NK-92 (cell line): ENCODE measurements around the gene DACH1.

ENCODE experiments used
- DNase-seq: peaks from one replicate; lab custom pipeline; 2025; ENCODE audit not compliant: unreplicated experiment; lab: John Stamatoyannopoulos, UW

Gene DACH1

DNA sequence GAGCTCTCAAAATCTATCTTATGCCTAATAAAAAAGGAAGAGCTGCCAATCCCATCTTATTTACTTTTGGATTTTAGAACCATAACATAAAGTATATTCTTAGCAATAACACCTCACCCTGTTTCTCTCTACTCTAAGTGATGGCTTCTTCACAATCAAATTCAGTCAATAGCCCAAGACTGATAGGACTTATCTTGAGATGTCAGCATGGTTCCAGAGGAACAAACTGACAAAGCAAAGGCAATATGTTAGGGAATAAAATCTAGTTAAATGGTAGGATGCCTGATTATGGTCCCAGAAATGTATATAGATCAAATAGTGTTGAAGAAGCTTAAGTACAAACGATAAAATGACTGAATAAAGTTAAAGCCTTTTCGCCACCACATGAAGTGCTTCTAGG lies 36.3 kb downstream of the DACH1 start:
- no peak for DNase-seq

DNA sequence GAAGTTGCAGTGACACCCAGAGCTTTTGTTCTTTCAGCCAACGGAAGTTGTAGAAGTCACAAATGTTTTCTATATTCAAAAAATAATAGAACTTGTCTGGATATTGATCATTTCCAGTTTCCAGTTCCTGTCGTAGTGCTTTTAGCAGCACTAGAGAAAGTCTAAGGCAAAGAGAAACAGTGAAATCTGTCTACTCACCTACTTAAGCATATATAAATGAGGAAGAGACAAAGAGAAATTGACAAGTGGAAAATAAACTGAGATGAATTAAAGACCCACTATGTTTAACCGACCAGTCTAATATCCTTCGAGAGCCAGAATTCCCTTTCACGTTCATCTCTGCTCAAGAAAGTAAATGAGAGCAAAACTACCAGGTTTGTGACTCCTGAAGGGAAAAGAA lies 36.7 kb downstream of the DACH1 start:
- no peak for DNase-seq

DNA sequence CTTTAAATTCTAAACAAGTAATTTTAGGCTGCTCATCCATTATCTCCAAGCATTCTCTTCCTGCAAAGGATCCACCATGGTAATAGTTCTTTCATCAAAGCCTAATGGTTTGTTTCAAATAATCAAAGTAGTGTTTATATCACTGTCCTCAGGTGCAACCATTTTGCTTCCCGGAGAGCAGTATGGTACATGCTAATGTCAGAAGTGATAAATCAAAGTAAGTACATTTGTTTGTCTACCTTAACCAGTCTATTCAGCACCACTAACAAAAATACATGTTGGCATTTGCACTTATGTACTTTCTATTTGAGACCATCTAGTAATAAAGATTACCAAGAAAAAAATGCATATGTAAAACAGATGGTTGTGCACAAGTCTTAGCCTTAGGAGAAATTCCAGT lies 37.5 kb downstream of the DACH1 start:
- DNase-seq = no peak

DNA sequence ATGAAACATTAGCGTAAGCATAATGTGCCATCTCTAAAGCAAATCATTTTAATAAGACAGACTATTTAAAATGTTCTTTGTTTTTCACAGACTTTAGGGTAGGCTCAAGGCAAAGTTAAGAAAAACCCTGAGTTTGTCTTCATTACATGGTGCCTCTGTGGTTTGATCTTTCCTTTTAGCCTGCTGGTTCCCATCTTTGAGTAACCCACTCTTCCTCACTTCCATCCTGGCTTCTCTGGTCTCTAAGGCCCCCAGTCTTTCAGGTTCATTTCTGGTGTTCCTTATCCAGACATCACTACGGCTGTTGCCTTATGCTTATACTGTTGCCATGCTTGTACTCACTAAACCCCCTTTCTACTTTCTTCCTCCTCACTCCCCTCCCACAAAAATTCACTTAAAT lies 38.4 kb downstream of the DACH1 start:
- DNase-seq = no peak

DNA sequence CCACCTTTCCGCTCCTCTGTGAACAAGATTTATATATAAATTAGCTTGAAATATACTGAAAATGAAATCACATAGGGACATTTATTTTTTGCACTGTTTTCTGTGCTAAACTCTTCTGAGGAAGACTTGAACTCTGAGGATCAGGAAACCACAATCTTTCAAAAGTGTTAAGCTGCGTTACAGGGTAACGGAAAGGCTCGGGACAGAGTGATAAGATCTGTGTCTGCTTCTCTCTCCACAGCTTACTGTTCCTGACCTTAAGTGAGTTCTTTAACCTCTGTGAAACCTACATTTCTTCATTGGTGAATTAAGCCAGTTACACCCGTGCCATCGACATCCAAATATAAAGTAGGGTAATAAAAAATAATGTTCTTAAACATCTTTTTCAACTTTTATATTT lies 38.9 kb downstream of the DACH1 start:
- no peak for DNase-seq

DNA sequence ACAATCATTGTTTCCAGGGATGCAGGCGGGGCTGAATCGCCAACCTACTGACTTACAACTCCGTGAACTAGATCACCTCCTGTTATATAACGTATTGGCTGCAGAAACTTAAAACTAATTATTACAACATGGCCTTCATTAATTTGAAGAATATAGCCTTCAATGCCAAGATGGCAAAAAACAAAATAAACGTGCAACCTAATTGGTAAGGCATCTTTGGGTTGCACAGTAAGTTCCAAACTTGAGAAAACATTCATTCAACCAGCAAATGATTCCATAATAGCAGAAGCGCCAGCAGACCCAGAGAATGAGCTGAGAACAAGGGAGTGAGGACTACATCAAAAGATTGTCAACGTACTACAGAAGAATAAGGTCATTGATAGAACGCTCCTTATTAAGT lies 39.8 kb downstream of the DACH1 start:
- DNase-seq = no peak

DNA sequence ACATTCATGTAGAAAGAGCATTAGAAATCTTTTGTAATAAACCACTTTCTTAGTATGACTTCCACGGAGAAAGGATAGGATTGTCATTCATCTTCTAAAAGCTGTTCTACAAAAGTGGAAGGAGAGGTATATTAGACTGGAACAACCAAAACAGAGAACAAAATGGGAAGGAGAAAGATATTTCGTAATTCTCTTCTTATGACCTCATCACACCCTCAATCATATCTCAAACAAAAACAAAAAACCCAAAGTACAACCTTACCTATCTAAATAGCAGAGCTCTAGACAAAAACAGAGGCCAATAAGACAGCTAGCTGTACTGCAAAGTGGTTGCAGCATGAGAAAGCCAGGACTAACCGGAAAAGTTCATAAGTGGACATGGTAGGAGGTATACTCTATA lies 46.3 kb downstream of the DACH1 start:
- no peak for DNase-seq

DNA sequence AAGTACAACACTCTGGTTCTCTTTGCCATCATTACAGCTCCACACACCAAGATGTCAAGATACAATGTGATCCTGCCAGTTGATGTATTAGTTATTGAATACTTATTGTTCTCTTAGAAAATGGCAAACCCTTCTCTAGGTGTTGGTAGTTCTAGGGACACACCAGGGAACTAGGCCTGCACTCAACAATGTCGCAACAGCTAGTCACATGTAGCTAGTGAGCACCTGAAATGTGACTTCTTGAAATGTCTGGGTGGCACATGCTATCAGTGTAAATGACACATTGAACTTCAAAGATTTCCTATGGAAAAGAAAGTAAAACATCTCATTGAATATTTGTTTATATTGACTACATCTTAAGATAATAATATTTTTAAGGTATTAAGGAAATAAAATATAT lies 49.7 kb downstream of the DACH1 start:
- no peak for DNase-seq

DNA sequence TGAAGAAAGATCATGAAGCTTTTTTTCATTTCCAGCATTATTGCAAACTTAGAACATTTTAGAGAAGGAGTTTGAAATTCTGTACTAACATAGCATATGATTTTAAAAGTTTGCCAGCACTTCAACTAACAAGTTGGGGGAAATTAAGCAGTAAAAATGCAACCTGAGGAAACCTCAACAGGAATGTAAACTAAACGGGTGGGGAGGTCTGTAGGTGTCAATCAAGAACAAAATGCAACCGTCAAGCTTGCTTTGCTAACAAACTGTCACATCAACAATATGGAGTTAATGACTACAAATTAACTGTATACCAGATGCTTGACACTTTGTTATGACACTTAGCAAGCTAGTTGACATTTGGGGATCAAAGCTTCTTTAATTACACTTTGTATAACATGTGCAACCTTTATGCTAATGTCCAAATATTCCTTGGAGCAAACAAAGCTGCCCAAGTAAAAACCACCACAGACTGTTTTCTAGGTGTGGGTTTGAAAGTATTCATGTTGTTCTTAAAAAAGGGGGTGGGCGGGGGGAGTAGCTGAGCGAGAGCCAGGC lies 52.1 kb downstream of the DACH1 start:
- no peak for DNase-seq

DNA sequence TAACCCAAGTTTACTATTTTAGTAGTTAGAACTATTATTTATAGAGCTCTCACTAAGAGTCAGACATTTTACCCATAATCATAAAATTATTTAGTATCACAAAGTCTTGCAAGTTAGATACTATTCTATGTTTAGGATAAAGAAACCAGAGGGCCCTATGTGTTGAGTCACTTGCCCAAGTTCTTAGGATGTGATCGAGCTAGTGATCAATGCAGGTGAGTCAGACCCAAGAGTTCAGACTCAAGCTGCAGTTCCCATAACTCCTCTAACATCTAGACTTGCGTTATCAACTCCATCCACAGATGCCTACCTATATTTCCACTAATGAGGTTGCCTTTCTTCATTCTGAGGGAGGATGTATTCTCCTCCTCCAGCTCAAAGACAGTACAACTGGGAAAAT lies 53.8 kb downstream of the DACH1 start:
- no peak for DNase-seq

DNA sequence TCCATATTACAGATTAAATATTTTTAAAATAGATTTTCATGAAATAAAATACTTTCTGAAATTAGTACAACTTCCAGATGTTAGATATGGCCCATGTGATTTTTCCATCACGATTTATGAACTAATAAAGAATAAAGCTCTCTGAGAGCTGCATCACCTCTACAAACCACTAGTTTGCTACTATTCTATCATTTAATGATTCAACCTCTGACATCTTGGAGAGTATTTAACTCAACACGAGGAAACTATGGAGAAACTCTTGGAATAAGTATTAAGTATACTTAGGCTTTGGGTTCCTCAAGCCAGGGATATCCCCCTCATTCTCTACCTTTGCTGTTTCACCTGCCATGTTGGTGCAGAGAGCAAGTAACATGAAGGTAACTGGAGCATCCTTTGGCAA lies 55.7 kb downstream of the DACH1 start:
- DNase-seq = no peak

DNA sequence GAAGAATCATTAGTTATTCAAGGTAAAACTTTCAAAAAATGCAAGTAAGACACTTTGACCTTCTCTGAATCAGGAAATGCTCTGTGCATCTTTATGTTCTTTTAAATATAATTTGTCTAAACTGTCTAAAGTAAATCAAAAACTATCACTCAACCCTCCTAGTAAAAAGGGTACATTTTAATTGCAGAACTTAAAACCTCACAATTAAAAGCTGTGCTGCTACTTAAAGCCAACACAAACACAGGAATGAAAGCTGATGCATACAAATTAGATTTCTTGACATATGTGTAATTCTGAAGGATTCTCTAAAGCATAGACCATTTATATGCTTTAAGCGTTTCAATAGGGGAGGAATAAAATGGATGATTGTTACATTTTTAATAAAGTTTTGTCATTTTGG lies 58.3 kb downstream of the DACH1 start:
- no peak for DNase-seq

DNA sequence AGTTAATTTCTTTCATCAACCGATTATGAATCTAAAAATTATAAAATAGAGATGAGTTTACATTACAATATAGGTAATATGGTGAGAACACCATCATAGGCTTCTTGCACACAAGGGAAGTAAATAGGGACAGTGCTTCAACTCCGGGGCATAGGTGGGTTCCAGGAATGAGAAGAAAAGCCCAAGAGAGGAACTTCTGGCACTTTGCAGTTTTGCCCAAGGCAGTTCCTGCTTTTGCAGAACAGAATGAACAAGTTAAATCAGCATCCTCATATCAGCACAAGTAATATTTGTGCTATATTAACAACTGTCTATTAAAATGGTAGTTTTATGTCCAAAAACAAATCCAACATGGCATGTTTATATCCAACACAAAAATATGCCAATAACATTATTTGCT lies 60.1 kb downstream of the DACH1 start:
- no peak for DNase-seq

DNA sequence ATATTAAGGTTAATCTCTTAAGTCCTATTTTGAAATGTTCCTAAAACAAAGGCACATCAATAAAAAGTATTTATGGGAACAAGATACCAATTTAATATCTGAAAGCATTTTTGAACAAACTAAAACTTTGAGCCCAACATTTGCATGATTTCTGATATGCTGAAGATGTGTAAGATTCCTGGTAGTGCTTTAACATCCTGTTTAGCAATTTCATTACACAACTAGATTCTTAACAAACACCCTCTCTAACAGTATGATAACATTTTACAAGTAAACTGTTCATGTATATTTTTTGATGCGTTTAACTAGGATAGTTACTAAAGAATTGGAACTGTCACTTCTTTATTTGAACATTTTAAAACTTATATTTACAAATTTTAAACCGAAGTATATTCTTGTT lies 63.9 kb downstream of the DACH1 start:
- no peak for DNase-seq

DNA sequence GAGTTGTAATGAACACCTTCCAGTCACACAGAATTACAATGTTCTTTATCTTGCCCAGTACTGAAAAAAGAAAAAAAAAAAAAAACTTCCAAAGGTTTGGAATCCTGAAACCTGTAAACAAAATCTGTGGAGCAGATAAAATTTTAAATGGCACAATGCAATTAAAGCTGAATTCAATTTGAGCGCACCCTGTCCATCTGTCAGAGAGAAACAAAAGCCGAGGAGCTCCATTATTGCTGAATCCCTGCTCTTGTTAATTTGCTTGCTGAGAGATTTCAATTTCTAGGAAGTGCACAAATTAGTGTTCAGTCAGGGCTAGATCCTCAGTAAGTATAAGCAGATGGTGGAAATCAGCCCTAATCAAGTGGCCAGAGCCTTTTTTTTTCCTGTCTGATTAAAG lies 65.2 kb downstream of the DACH1 start:
- DNase-seq = no peak

DNA sequence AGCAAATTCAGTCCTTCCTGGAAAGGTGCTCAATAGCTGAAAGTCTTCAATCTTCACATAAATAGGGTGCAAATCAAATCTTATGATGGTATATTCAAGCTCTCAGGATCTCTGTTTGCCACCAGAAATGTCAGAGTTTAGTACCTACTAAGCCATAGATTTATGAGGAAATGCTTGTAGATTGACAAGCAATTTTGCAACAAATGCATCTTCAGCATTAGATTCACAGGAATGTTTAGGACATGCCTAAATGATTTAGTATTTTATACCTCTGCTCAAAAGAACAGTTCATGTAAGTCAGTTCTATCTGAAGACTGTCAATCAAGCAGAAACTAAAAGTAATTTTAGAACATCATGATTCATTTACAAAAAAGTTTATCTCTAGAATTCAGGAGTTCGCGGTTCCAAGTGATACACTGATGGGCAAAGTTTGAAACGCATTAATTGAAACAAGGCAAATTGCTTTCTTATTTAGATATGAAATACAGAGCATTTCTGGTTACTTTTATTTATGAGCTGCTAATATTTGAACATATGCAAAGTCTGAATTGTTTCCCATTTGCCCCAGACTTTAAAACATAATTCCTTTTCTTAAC lies 65.7 kb downstream of the DACH1 start:
- no peak for DNase-seq

DNA sequence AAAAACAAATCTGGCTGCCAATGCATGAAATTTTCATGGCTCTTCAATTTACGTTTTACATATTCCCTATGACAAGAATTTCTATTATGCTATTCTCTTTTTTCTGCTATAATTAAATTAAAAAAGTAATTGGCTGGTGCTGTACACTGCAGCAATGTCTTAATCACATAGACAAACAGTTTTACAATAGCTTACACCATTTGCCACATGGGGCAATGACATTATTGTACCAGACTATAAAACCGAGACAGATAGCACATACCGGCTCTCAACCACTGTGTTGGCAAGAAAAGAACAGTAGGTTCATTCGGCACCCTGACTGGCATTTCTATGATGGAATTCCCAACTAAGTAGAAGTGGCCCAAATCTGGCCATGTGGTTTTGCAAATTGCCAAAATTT lies 67.7 kb downstream of the DACH1 start:
- DNase-seq = no peak

DNA sequence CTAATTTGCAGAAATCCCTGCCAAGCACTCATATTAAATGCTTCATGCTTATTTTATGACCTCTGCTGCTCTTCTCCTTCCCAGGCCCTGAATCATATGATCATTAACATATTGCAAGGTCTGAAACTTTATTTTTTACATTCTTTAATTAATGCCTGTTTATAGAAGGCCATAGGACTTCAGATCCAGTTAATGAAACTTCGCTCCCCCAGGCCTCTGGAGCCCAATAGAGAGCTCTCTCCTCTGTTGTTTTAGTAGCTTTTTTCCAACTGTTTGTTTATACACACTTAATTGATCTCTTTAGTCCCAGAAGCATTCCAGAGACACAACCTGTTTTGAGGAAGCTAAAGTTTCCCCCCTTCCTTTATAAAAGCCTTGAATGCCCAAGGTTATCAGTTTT lies 68.3 kb downstream of the DACH1 start:
- DNase-seq = no peak

DNA sequence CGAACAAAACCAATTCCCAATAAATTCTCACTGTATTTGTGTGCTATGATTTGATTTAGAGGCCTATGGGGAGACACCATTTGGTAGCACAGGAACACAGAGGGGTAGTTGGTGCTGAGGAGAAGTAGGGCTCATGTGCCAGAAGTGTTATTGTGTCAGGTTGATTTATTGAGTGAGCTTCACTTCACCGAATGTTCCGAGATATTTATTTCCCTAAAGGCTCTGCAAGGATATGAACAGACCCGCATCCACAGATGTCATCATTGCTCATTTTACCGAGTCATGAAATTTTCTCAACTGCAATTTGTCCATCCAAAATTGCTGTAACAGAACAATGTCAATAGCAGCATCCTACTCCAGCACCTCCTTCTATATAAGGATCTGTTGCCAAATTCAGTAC lies 69.5 kb downstream of the DACH1 start:
- no peak for DNase-seq

DNA sequence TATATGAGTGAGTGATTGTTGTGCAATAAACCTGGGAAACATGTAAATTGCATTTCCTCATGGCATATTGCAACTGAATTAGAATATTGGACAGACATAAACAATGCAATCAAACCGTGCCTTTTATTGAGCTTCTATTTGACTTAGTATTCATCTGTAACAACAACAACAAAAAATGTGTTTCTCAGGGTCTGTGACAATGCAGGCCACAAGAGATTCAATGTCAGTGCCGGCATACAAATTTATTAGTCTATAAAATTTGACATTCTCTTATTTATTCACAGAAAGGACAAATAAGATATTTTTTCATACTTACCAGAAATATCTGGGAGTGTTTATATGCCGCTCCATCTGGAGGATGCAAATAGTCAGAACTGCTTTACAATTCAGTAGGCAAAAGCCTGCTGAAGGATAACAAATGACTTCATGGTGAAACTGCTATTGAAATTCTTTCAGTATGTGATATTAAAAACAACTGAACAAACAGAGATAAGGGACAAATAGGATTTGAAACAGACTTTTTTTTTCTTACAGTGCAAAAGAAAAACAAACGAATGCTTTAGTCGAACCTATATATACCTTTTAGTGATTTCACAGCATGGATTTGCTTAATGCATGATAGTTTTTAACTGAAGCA lies 77.2 kb downstream of the DACH1 start:
- DNase-seq = no peak

DNA sequence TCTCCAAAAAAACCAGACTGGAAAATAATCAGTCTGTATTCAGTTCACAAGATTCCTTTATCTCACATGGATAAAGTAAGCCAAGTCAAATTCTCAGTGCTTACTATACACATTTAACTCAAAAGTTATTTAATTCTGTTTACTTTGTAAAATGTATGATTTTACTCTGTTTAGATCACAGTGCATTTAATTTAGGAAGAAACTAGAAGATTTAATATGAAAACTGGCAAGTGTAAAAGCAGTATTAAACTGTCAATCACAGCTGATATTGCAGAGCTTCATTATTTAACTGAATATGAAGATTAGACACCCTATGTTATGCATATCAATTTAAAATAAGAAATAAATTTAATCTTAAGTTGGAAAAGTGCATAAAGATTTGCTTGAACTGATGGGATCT lies 78.0 kb downstream of the DACH1 start:
- DNase-seq = no peak

DNA sequence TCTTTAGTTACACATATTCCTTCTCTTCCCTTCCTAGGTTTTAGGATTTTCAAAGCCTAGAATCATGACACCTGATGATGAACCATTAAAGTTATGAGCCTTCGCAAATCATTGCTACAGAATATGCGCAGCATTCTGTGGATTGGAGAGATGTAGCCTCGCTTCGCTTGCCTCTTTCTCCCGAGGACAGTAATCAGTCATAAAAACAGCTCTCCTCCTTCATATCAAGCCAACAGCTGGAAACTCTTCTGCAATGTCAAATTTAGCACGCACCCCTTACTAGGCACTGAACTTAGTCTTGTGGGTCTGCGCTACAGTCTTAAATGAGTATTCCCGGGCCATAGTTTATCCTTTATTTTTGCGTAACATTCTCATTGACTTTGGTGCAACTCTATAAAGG lies 79.6 kb downstream of the DACH1 start:
- no peak for DNase-seq

DNA sequence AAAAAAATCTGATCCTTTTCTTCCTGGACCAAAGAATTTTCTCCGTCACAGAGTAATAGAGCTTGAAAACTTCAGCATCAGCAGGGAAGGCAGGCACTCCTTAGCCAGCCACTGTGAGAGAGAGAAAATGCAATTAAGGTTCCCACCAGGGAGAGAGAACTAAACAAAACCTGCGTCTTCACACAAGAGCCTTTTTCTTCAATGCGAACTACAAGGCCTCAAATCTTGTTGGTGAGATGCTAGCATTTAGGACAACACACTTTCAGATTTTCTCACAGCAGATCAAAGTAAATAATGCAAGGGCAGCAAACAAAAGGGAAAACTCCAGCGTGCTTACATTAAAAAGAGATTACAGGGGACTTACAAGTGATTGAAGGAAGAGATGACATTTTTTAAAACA lies 80.1 kb downstream of the DACH1 start:
- DNase-seq = no peak
